Loucy (cell line): ENCODE measurements around the gene GAS2L1.

Experiments used
- CTCF ChIP-seq: fragments of 200-600 bp; sonication (generic); conservative IDR thresholded peaks from 2 replicates; pipeline ENCODE4 v1.5.1; 2014; ENCODE audit warnings: mild to moderate bottlenecking, antibody characterized with exemption, low read length
- EZH2phosphoT487 ChIP-seq: fragments of 200-600 bp; IDR thresholded peaks from 2 replicates; pipeline ENCODE4 v1.6.1; 2018; ENCODE audit warnings: antibody characterized with exemption, mild to moderate bottlenecking, moderate library complexity, borderline replicate concordance

DNA sequence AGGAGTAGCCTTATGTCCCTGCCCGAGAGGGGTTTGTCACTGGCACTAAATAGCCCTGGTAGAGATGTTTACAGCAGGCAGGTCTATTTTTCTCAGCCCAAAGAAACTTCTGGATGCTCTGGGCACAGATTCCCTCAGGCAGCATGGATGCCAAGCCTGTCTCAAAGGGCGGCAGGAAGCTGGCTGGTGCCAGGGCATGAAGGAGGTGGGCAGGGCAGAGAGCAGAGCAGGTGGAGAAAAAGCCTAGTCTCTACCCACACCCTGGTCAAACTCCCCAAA is 4.1 kb upstream of the GAS2L1 start:
- TF ChIP-seq CTCF (no peak), EZH2phosphoT487 (no peak)
